Measurements from ENCODE around the gene USP34.

DNA sequence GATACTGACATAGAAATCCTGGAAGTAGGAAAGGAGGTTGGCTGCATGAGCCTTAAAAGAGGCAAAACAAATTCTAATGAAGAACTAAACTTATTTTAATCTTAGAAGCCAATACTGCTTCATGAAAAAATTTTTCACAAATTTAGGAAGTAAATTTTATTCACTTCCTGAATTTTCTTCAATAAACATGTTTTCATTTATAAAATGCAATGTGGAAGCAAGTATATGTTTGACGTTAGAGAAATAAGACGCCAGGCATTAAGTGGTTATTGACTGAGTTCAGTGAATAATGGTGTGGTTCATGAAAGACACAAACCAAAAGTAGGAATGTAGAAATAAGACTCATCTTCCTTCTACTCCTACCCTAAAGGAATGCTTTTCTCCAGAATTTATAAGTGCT is 136.4 kb downstream of the USP34 start:
- TF ChIP-seq EZH2 (optimal IDR thresholded peaks at IDR 0.05; ENCODE audit: low read depth, low read length) (no peak), EZH2phosphoT487 (IDR thresholded peaks at IDR 0.05; ENCODE audit: low read length) (no peak)
- TF ChIP-seq, protein P1, sequence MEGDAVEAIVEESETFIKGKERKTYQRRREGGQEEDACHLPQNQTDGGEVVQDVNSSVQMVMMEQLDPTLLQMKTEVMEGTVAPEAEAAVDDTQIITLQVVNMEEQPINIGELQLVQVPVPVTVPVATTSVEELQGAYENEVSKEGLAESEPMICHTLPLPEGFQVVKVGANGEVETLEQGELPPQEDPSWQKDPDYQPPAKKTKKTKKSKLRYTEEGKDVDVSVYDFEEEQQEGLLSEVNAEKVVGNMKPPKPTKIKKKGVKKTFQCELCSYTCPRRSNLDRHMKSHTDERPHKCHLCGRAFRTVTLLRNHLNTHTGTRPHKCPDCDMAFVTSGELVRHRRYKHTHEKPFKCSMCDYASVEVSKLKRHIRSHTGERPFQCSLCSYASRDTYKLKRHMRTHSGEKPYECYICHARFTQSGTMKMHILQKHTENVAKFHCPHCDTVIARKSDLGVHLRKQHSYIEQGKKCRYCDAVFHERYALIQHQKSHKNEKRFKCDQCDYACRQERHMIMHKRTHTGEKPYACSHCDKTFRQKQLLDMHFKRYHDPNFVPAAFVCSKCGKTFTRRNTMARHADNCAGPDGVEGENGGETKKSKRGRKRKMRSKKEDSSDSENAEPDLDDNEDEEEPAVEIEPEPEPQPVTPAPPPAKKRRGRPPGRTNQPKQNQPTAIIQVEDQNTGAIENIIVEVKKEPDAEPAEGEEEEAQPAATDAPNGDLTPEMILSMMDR (IDR thresholded peaks at IDR 0.05; ENCODE audit: low read length) = no peak

Data from MM.1S (cell line).